HFFc6 (cell line): ENCODE measurements around the gene HNRNPA2B1. TPM values are rescaled to one million over a fixed set of nuclear protein-coding genes. Genes with fewer than 3 reads are reported as not detected.
"Not testable (repeated sequence)": the region's sequence is repeated elsewhere in the genome, so short reads cannot be mapped to it uniquely, and the experiment has no call there.

Experiments
- DNase-seq: peaks from one replicate; pipeline ENCODE4 v3.0.0-alpha.2; 2018
- H3K27ac Mint-ChIP-seq: 2 replicates; pipeline ENCODE4 v1.8.0; 2020; ENCODE audit warnings: mild to moderate bottlenecking, mixed read lengths
- H3K27me3 Mint-ChIP-seq: 2 replicates; pipeline ENCODE4 v1.8.0; 2021; ENCODE audit warnings: mild to moderate bottlenecking, moderate library complexity, mixed read lengths; ENCODE audit not compliant: insufficient read depth
- H3K36me3 Mint-ChIP-seq: 2 replicates; pipeline ENCODE4 v1.8.0; 2021; ENCODE audit warnings: low read depth, mixed read lengths
- H3K4me1 Mint-ChIP-seq: 2 replicates; pipeline ENCODE4 v1.8.0; 2020; ENCODE audit warnings: low read depth, mixed read lengths
- H3K4me3 Mint-ChIP-seq: 2 replicates; pipeline ENCODE4 v1.8.0; 2020; ENCODE audit warnings: mild to moderate bottlenecking, moderate library complexity, mixed read lengths
- H3K9me3 Mint-ChIP-seq: 2 replicates; pipeline ENCODE4 v1.8.0; 2020; ENCODE audit warnings: mild to moderate bottlenecking, mixed read lengths
- CTCF ChIP-seq: fragments of 200-600 bp; sonication (generic); IDR thresholded peaks from 2 replicates; pipeline ENCODE4 v1.5.0; 2021; ENCODE audit warnings: antibody characterized with exemption, mild to moderate bottlenecking
- total RNA-seq, 6 experiments: library from RNA; stranded (reverse); fragmentation: NEBNext Ultra II Directional; extraction: Animal tissue kit (Norgen Biotek cat#: 25700); gene quantifications; 2 replicates in 1 of 6; 3 replicates in 5 of 6; pipeline ENCODE4 v1.2.3, GENCODE V29; 2021

HNRNPA2B1 gene
- total RNA-seq, 6 experiments from 2014 or later, result 403 to 643 (median 565) TPM

DNA sequence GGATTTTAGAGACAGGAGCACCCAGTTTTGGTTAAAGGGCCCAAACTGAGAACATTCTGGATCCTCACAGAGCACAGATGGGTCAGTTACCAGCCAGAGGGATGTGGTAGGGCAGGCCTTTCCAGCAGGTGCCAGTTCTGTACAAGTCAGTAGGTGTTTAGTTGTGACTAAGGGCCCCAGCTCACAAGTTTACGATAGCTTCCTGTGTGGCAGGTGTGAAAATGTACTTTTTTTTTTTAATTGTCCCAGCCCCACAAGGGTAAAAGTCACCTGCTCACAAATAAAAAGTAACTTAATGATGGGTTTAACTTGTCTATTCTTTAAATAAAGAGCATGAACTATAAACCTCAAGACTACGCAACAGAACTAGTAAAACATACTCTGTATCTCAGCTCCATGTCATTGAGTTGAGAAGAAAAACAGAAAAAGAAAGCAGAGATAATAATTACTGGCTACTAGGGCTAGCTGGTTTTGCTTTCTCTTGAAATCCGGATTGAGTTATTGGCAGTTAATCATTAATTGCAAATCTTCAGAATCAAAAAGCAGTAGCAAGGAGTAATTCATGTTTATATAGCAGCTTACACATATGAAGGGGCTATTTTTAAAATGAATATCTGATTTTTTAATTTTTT lies 33.1 kb downstream of the HNRNPA2B1 start:
- Mint-ChIP-seq H3K36me3 (no peaks in the 10 kb centered on the region), H3K4me1 (no peaks in the 10 kb centered on the region), H3K27ac (no peak overlapping the region), H3K4me3 (no peak overlapping the region), H3K27me3 (no peaks in the 10 kb centered on the region; the same call in 1 of the 2 replicates), H3K9me3 (no peaks in the 10 kb centered on the region)
- DNase-seq, result no peak
- TF ChIP-seq CTCF, result no peak

GRCh38 chr7:26166684-26167266 lies 33.8 kb downstream of the HNRNPA2B1 start:
- H3K4me3 Mint-ChIP-seq, result no peak overlapping the region
- no peaks in the 10 kb centered on the region for H3K4me1 Mint-ChIP-seq
- H3K9me3 Mint-ChIP-seq, result no peaks in the 10 kb centered on the region
- TF ChIP-seq CTCF, result no peak
- no peak for DNase-seq
- no peaks in the 10 kb centered on the region; the same call in 1 of the 2 replicates for H3K27me3 Mint-ChIP-seq
- H3K27ac Mint-ChIP-seq, result no peak overlapping the region
- no peaks in the 10 kb centered on the region for H3K36me3 Mint-ChIP-seq

- Mint-ChIP-seq H3K4me1 (no peaks in the 10 kb centered on the region), H3K9me3 (no peaks in the 10 kb centered on the region), H3K4me3 (no peak overlapping the region), H3K27ac (no peak overlapping the region), H3K27me3 (no peaks in the 10 kb centered on the region; the same call in 1 of the 2 replicates), H3K36me3 (no peaks in the 10 kb centered on the region)
- TF ChIP-seq CTCF, result no peak
- no peak for DNase-seq
Observed at GRCh38 chr7:26165950-26166683, 34.4 kb downstream of the HNRNPA2B1 start.

GRCh38 chr7:26163804-26164203 lies 36.7 kb downstream of the HNRNPA2B1 start:
- H3K4me1 Mint-ChIP-seq, result peaks cover 15% of the 10 kb centered on the region
- not testable (repeated sequence) for H3K36me3 Mint-ChIP-seq, DNase-seq, H3K9me3 Mint-ChIP-seq, H3K27me3 Mint-ChIP-seq, H3K27ac Mint-ChIP-seq, H3K4me3 Mint-ChIP-seq

GRCh38 chr7:26162431-26162830 lies 38.1 kb downstream of the HNRNPA2B1 start:
- Mint-ChIP-seq H3K4me1 (peaks cover 29% of the 10 kb centered on the region), H3K4me3 (no peak overlapping the region), H3K27ac (no peak overlapping the region), H3K27me3 (no peaks in the 10 kb centered on the region; the same call in none of the 2 replicates), H3K36me3 (no peaks in the 10 kb centered on the region; the same call in 1 of the 2 replicates), H3K9me3 (no peaks in the 10 kb centered on the region)
- DNase-seq, result no peak
- no peak for TF ChIP-seq CTCF

GRCh38 chr7:26160896-26161295 lies 39.6 kb downstream of the HNRNPA2B1 start:
- no peak for DNase-seq
- H3K4me3 Mint-ChIP-seq, result no peak overlapping the region
- H3K36me3 Mint-ChIP-seq, result no peaks in the 10 kb centered on the region; the same call in 1 of the 2 replicates
- no peaks in the 10 kb centered on the region for H3K9me3 Mint-ChIP-seq
- H3K27ac Mint-ChIP-seq, result no peak overlapping the region
- H3K27me3 Mint-ChIP-seq, result no peaks in the 10 kb centered on the region; the same call in none of the 2 replicates
- peaks cover 44% of the 10 kb centered on the region for H3K4me1 Mint-ChIP-seq
- TF ChIP-seq CTCF, result no peak
